Ovary (tissue), 9 donors: ENCODE data around the gene PIM1. TPM values are rescaled to one million over a fixed set of nuclear protein-coding genes. Genes with fewer than 3 reads are reported as not detected.

Experiments
- DNase-seq, 5 donors: peaks; one replicate each; pipeline ENCODE4 v3.0.0-alpha.2; 2019 to 2020
- H3K27ac ChIP-seq, 2 donors: fragments of 200-600 bp; one replicate each; pipeline versions ENCODE4 v1.5.1 to v1.8.0; 2019 to 2022
- H3K27me3 ChIP-seq: fragments of 200-600 bp; one replicate; pipeline ENCODE4 v1.8.0; 2022
- H3K36me3 ChIP-seq: fragments of 200-600 bp; sonication (generic); one replicate; pipeline ENCODE4 v1.5.1; 2019
- H3K4me1 ChIP-seq: one replicate; pipeline ENCODE4 v1.8.1; 2013; ENCODE audit warnings: mild to moderate bottlenecking, moderate library complexity; ENCODE audit not compliant: insufficient read depth
- H3K4me3 ChIP-seq: fragments of 200-600 bp; sonication (generic); one replicate; pipeline ENCODE4 v1.5.1; 2017
- H3K9me3 ChIP-seq, 2 donors: fragments of 200-600 bp in 1 of 2; sonication (generic) in 1 of 2; one replicate each; pipeline versions ENCODE4 v1.5.1 to v1.8.1; 2013 to 2019; ENCODE audit warnings: mild to moderate bottlenecking in 1 of 2, moderate library complexity in 1 of 2
- CTCF ChIP-seq, 3 donors: fragments of 450-650 bp in 2 of 3; fragments of 200-600 bp in 1 of 3; IDR thresholded peaks; one replicate each; pipeline versions ENCODE4 v1.5.1 to v1.8.0; 2016 to 2022; ENCODE audit warnings: antibody characterized with exemption in 3 of 3, mild to moderate bottlenecking in 1 of 3
- EP300 ChIP-seq: sonication (generic); formaldehyde crosslinking; IDR thresholded peaks from one replicate; pipeline ENCODE4 v1.6.1; 2017; ENCODE audit warnings: antibody characterized with exemption
- POLR2A ChIP-seq: fragments of 450-650 bp; IDR thresholded peaks from one replicate; pipeline ENCODE4 v1.6.1; 2017; ENCODE audit warnings: antibody characterized with exemption, mild to moderate bottlenecking, moderate library complexity
- WGBS, 3 donors: extraction: QIAGEN DNeasy Blood & Tissue Kit in 1 of 3; methylation state at CpG; one replicate each; pipeline versions ENCODE4 v1.1.5 to v1.1.7; 2013 to 2017; 5-methylcytosine and 5-hydroxymethylcytosine counted together
- intact Hi-C, 4 donors: fragments of 100-400 bp; cut with DNase I; formaldehyde crosslinking; loops; one replicate each; pipeline versions ENCODE4 v1.11.0 to v1.15.1; 2022 to 2023
- polyA plus RNA-seq, 2 donors: library from polyadenylated mRNA; stranded (reverse); fragments of 200-250 nt in 1 of 2; fragments of 350-450 nt in 1 of 2; fragmentation: Illumina TruSeq in 1 of 2; extraction: RNeasy Lipid Tissue Mini Kit (QIAGEN cat#74804) in 1 of 2; gene quantifications; one replicate each; pipeline ENCODE4 v1.2.3, GENCODE V29; 2013 to 2014
- total RNA-seq, 7 donors: library from RNA; depleted of rRNA in 2 of 7; stranded (reverse); fragments of >200 nt in 2 of 7; fragmentation: NEBNext Ultra II Directional in 3 of 7; extraction: Animal tissue kit (Norgen Biotek cat#: 25700) in 3 of 7; gene quantifications; one replicate each; pipeline versions ENCODE4 v1.1.0 to v1.2.4, GENCODE V29; 2016 to 2023
- donor health status: DM: no; HTN: no; CAD: no; lungs with moderate emphysema.
- donor health status: DM: no; HTN: no; CAD: no.
- donor health status: Bipolar disorder and iron deficiency.
- donor health status: DM: yes; HTN: yes; CAD: no.
- donor health status: DM: no; HTN: no; CAD: no.
- donor health status: DM: yes; HTN: yes; CAD: no.

The PIM1 gene
- total and polyA plus RNA-seq, 9 donors = 34.2 to 135 (median 64.9) TPM

- no peak for DNase-seq
- no peaks in the 10 kb centered on the region for H3K27me3 ChIP-seq
- TF ChIP-seq EP300 (no peak), POLR2A (no peak), CTCF (IDR thresholded peaks at IDR 0.05) (no peak)
- 95 to 97% (median 96%) methylated on average over 7 of the region's 7 CpGs for WGBS, 3 donors
- no peaks in the 10 kb centered on the region for H3K36me3 ChIP-seq
- peaks cover 8% of the 10 kb centered on the region for H3K4me1 ChIP-seq
- H3K9me3 ChIP-seq = no peaks in the 10 kb centered on the region
- intact Hi-C loops = no loop called here
- no peak overlapping the region for H3K27ac ChIP-seq
- no peak overlapping the region for H3K4me3 ChIP-seq
Measured at GRCh38 chr6:37146735-37147157, 23.2 kb upstream of the PIM1 start.

GRCh38 chr6:37149745-37150144 lies 20.2 kb upstream of the PIM1 start:
- peaks cover 7% of the 10 kb centered on the region for H3K4me1 ChIP-seq
- H3K9me3 ChIP-seq = no peaks in the 10 kb centered on the region
- intact Hi-C loops = no loop called here
- no peak overlapping the region for H3K27ac ChIP-seq
- H3K27me3 ChIP-seq = no peaks in the 10 kb centered on the region
- TF ChIP-seq CTCF (IDR thresholded peaks at IDR 0.05) (no peak), EP300 (no peak), POLR2A (no peak)
- DNase-seq = no peak
- H3K4me3 ChIP-seq = no peak overlapping the region
- H3K36me3 ChIP-seq = no peaks in the 10 kb centered on the region

GRCh38 chr6:37150314-37150713 lies 19.6 kb upstream of the PIM1 start:
- no peak for TF ChIP-seq EP300
- TF ChIP-seq POLR2A = no peak
- TF ChIP-seq CTCF (IDR thresholded peaks at IDR 0.05) = no peak
- no peak for DNase-seq
- H3K9me3 ChIP-seq = no peaks in the 10 kb centered on the region
- H3K27ac ChIP-seq = no peak overlapping the region
- H3K4me1 ChIP-seq = peaks cover 3% of the 10 kb centered on the region
- no peak overlapping the region for H3K4me3 ChIP-seq
- no peaks in the 10 kb centered on the region for H3K27me3 ChIP-seq
- 37 to 61% (median 41%) methylated on average over 3 of the region's 3 CpGs for WGBS, 3 donors
- no peaks in the 10 kb centered on the region for H3K36me3 ChIP-seq
- intact Hi-C loops = no loop called here

GRCh38 chr6:37155394-37156312 lies 14.3 kb upstream of the PIM1 start:
- DNase-seq = peak in 1 of 5 donors; percentile 19
- WGBS, 3 donors = 70 to 80% (median 80%) methylated on average over 11 of the region's 11 CpGs
- no peaks in the 10 kb centered on the region for H3K27me3 ChIP-seq
- H3K4me1 ChIP-seq = peaks cover 2% of the 10 kb centered on the region
- H3K27ac ChIP-seq = no peak overlapping the region
- no peaks in the 10 kb centered on the region for H3K36me3 ChIP-seq
- TF ChIP-seq CTCF (IDR thresholded peaks at IDR 0.05) (no peak), POLR2A (no peak), EP300 (no peak)
- intact Hi-C loops = no loop called here
- H3K4me3 ChIP-seq = no peak overlapping the region
- H3K9me3 ChIP-seq = no peaks in the 10 kb centered on the region
